ENCODE results near the gene SNRNP25. TPM values are rescaled to one million over a fixed set of nuclear protein-coding genes. Genes with fewer than 3 reads are reported as not detected.

Gene SNRNP25
- total RNA-seq, result 38.7 and 44.4 TPM in 2 replicates

DNA sequence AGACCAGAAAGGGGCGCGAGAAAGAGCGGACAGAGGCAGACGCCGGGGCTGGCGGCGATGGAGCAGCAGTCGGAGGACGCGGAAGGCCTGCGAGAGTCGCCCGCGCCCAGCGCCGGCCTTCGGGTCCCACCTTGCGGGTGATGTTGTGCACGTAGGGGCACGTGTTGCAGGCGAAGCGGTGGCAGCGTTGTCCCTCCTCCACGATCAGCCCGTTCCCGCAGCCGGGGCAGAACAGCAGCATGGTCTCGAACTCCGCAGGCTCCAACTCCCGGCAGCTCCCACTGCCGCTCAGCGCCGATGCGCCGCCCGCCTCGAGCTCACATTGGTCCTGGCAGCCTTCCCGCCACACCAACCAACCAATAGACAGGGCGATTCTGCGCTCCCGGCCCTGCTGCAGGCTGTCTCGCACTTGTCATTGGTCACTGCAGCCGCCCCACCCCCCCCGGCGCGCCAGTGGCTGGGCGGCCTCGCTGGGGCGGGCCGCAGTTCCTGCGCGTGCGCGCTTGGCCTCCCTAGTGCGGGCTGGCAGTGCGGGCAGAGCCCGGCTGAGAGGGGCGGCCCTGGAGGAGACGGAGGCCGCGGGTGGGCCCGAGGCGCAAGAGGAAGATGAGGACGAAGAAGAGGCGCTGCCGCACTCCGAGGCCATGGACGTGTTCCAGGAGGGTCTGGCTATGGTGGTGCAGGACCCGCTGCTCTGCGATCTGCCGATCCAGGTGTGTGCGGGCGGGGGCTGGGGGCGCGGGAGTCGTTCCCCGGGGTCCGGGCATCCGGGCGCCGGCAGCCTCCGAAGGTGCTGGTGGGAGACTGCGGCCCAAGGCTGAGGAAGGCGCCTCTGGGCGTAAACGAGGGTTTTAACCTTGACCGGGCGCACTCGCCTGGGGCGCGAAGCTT lies at the start of gene SNRNP25, which contains the start of gene POLR3K:
Gene SNRNP25 (plus strand): TSS at position 483 of the 891 bp plus-strand sequence. CDS start 189 bp downstream, at position 672.
Gene POLR3K (minus strand): TSS at position 263 of the 891 bp plus-strand sequence. CDS start 22 bp downstream, at position 241.

DNA sequence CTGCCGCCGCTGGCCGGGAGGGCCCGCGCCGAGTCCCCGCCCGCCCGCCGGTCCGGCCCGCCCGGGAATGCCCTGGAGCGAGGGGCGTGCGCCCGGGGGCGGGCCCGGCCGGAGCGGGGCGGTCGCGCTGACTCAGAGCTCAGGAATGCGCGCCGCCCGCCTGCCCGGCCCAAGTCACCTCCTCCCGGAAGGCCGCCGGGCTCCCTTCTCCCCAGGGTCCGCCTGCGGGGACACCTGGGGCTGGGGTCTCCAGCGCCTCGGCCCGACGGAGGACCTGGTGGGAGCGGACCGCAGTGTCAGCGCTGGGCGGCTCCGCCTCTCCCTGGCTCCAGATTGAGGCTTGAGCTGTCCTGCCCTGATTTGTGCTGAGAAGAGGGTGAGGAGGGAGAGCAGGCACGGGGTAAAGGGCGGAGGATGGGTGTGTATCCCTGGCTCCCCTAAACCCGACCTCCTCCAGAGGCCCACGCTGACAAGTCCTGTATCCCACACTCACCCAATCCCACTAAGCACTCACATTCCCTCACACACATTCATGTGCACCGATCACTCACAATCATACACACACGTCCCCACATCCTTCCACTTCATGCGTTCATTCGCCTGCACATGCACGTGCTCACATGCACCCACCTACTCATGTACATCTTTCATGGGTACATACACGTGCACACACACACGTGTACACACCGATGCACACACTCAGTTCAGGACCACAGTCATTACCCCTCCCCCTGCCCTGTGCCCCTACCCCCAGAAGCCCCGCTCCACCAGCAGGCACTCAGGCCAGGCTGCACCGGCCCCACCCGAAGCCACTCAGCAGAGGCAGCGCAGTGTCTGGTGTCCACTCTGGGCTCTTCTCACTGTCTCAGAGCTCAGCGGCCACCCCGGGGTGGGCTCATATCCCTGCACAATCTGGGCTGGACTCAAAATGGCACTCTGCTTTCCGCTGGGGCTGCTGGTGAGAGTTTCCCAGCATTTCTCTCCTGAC lies 19.2 kb downstream of the SNRNP25 start, which contains the start of gene RHBDF1:
Gene RHBDF1 (minus strand): TSS at position 71 of the 988 bp plus-strand sequence. CDS start 7,616 bp downstream, outside the sequence.

DNA sequence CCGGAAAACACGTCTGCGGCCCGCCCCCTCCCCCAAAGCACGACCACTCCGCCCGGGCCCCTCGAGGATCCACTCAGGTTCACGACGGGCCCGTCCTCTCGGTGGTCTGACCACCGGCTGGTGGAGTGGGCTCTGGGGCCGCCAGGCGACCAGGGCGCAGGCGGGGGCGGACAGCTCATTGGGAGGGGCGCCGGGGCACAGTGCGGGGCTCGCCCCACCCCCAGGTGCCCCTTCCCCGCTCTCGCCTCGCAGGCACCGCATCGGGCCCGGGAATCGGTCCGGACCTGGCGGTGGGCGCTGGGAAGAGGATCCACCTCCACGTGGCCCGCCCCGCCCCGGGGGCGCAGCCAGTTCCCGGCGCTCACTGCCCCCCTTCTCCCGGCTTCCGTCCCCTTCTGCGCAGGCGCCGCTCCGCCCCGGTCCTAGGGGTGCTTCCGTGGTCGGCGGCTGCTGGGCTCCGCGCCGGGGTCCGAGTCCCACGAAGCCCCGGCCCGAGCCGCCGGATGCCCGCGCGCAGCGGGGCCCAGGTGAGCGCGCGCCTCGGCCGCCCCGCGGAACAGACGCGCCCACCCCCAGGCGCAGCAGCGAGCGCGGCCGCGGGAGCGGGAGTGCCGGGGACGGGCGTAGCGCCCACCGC lies 24.3 kb downstream of the SNRNP25 start, which contains the start of gene MPG:
Gene MPG (plus strand): TSS at position 419 of the 637 bp plus-strand sequence. CDS start 85 bp downstream, at position 504.

Other genes starting within 250 kb of the SNRNP25 start
- 9.4 and 11.3 TPM in 2 replicates for gene POLR3K, start 220 bp upstream of the SNRNP25 start, total RNA-seq
- gene RHBDF1, start 18.8 kb downstream of the SNRNP25 start, total RNA-seq, result 26.2 and 31.6 TPM in 2 replicates
- 91.7 and 140 TPM in 2 replicates for gene MPG, start 24.4 kb downstream of the SNRNP25 start, total RNA-seq
- gene NPRL3, start 84.8 kb downstream of the SNRNP25 start, total RNA-seq, result 13.9 and 20.5 TPM in 2 replicates
- gene HBZ, start 98.8 kb downstream of the SNRNP25 start, total RNA-seq, result not detected in 2 replicates
- not detected in 2 replicates for gene HBM, start 112.2 kb downstream of the SNRNP25 start, total RNA-seq
- gene HBA2, start 119.0 kb downstream of the SNRNP25 start, total RNA-seq, result not detected in 2 replicates
- 0.99 TPM in 1 of 2 replicates, not detected in the other for gene HBA1, start 122.9 kb downstream of the SNRNP25 start, total RNA-seq
- gene HBQ1, start 126.6 kb downstream of the SNRNP25 start, total RNA-seq, result 3.7 and 7.9 TPM in 2 replicates
- 37.3 and 38.4 TPM in 2 replicates for gene LUC7L, start 175.6 kb downstream of the SNRNP25 start, total RNA-seq
- 62.7 and 69.4 TPM in 2 replicates for gene FAM234A, start 181.0 kb downstream of the SNRNP25 start, total RNA-seq
- 0.56 and 0.70 TPM in 2 replicates for gene RGS11, start 222.1 kb downstream of the SNRNP25 start, total RNA-seq
- gene ARHGDIG, start 226.8 kb downstream of the SNRNP25 start, total RNA-seq, result 0.60 and 1.6 TPM in 2 replicates
- 0.37 TPM in 1 of 2 replicates, not detected in the other for gene PDIA2, start 229.3 kb downstream of the SNRNP25 start, total RNA-seq

All from airway epithelial cell (primary cell).